ENCODE measurements around the gene PRR18.
"Not testable (repeated sequence)": the region's sequence is repeated elsewhere in the genome, so short reads cannot be mapped to it uniquely, and the experiment has no call there.

- not testable (repeated sequence) for TF ChIP-seq YY1, RXRA (IDR thresholded peaks at IDR 0.05)
These were observed 37.5 kb upstream of the PRR18 start for GRCh38 chr6:166345672-166346071.
